Tibial nerve (tissue), 3 donors: ENCODE data around the gene CMAS.

Experiments
- CTCF ChIP-seq, 5 experiments: fragments of 200-600 bp in 3 of 5; fragments of 450-650 bp in 2 of 5; sonication (generic) in 3 of 5; IDR thresholded peaks; one replicate each; pipeline ENCODE4 v1.5.1; 2016 to 2019; ENCODE audit warnings: antibody characterized with exemption in 5 of 5, mild to moderate bottlenecking in 3 of 5, moderate library complexity in 2 of 5
- POLR2A ChIP-seq, 2 donors: fragments of 450-650 bp; IDR thresholded peaks; one replicate each; pipeline ENCODE4 v1.6.1; 2017; ENCODE audit warnings: antibody characterized with exemption in 2 of 2, mild to moderate bottlenecking in 2 of 2, moderate library complexity in 2 of 2

GRCh38 chr12:22034709-22035506, 11.1 kb upstream of the CMAS start:
- TF ChIP-seq POLR2A (IDR thresholded peaks at IDR 0.05) (no peak), CTCF (IDR thresholded peaks at IDR 0.05) (no peak)
